ENCODE results near the gene DPP6.

GRCh38 chr7:154844499-154844898 lies 792.3 kb downstream of the DPP6 start:
- TF ChIP-seq, protein P1, sequence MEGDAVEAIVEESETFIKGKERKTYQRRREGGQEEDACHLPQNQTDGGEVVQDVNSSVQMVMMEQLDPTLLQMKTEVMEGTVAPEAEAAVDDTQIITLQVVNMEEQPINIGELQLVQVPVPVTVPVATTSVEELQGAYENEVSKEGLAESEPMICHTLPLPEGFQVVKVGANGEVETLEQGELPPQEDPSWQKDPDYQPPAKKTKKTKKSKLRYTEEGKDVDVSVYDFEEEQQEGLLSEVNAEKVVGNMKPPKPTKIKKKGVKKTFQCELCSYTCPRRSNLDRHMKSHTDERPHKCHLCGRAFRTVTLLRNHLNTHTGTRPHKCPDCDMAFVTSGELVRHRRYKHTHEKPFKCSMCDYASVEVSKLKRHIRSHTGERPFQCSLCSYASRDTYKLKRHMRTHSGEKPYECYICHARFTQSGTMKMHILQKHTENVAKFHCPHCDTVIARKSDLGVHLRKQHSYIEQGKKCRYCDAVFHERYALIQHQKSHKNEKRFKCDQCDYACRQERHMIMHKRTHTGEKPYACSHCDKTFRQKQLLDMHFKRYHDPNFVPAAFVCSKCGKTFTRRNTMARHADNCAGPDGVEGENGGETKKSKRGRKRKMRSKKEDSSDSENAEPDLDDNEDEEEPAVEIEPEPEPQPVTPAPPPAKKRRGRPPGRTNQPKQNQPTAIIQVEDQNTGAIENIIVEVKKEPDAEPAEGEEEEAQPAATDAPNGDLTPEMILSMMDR (IDR thresholded peaks at IDR 0.05): no peak
- TF ChIP-seq SIN3A (IDR thresholded peaks at IDR 0.05; ENCODE audit: borderline replicate concordance, insufficient read depth, low read depth, low read length) (no peak), POLR2AphosphoS5 (IDR thresholded peaks at IDR 0.05; ENCODE audit: low read depth, low read length) (no peak), REST (IDR thresholded peaks at IDR 0.05; ENCODE audit: insufficient read depth in 1 of 2, low read depth in 2 of 2, low read length in 1 of 2) (no peak), TCF7L2 (IDR thresholded peaks at IDR 0.05; ENCODE audit: low read depth, low read length) (no peak)

Measured in Panc1 (cell line).